CD4-positive, CD25-positive, alpha-beta regulatory T cell (primary cell): ENCODE data around the gene DNAH17. TPM values are rescaled to one million over a fixed set of nuclear protein-coding genes. Genes with fewer than 3 reads are reported as not detected.
A peak's percentile ranks its signal among the peaks of the same experiment; 100 is the strongest.

Source experiments
- ATAC-seq, 2 donors: fragments of 150-1000 bp; cut with Tn5 transposase; one replicate each; pipeline ENCODE4 v1.10.0; 2021; ENCODE audit warnings: low read depth in 2 of 2, moderate number of reproducible peaks in 2 of 2, moderate library complexity in 1 of 2
- DNase-seq, 3 donors: peaks; one replicate each; pipeline versions ENCODE4 v3.0.0 to v3.0.0-alpha.2; 2012 to 2022; ENCODE audit warnings: mixed read lengths in 1 of 3
- H3K27ac ChIP-seq: one replicate; pipeline ENCODE4 v1.7.0; 2013; ENCODE audit warnings: mild to moderate bottlenecking, low read length; ENCODE audit not compliant: insufficient read depth, poor library complexity, severe bottlenecking
- H3K27me3 ChIP-seq: one replicate; pipeline ENCODE4 v1.7.0; 2013; ENCODE audit warnings: low read length; ENCODE audit not compliant: control insufficient read depth, insufficient read depth
- H3K36me3 ChIP-seq: one replicate; pipeline ENCODE4 v1.7.0; 2013; ENCODE audit warnings: mild to moderate bottlenecking, low read length, moderate library complexity; ENCODE audit not compliant: control insufficient read depth, insufficient read depth
- H3K4me1 ChIP-seq: 2 replicates; pipeline ENCODE4 v1.7.0; 2013; ENCODE audit warnings: mild to moderate bottlenecking, low read length; ENCODE audit not compliant: insufficient read depth, control insufficient read depth, poor library complexity, severe bottlenecking
- H3K4me3 ChIP-seq: one replicate; pipeline ENCODE4 v1.7.0; 2013; ENCODE audit warnings: low read depth, mild to moderate bottlenecking, low read length, moderate library complexity
- H3K9me3 ChIP-seq, 2 experiments: 1 replicate in 1 of 2; 2 replicates in 1 of 2; pipeline ENCODE4 v1.7.0; 2013; ENCODE audit warnings: low read length in 2 of 2, mild to moderate bottlenecking in 1 of 2, moderate library complexity in 1 of 2; ENCODE audit not compliant: control insufficient read depth in 2 of 2
- H3K27ac Mint-ChIP-seq, 3 donors: one replicate each; pipeline ENCODE4 v1.8.0; 2020 to 2022; ENCODE audit warnings: mild to moderate bottlenecking in 3 of 3, mixed read lengths in 3 of 3, moderate library complexity in 2 of 3
- H3K27me3 Mint-ChIP-seq: one replicate; pipeline ENCODE4 v1.8.0; 2022; ENCODE audit warnings: mild to moderate bottlenecking, mixed read lengths
- H3K36me3 Mint-ChIP-seq: one replicate; pipeline ENCODE4 v1.8.0; 2020; ENCODE audit warnings: mixed read lengths
- H3K4me1 Mint-ChIP-seq, 4 donors: one replicate each; pipeline ENCODE4 v1.8.0; 2020 to 2022; ENCODE audit warnings: mixed read lengths in 4 of 4, mild to moderate bottlenecking in 1 of 4
- H3K4me3 Mint-ChIP-seq, 4 donors: one replicate each; pipeline ENCODE4 v1.8.0; 2020 to 2022; ENCODE audit warnings: mild to moderate bottlenecking in 4 of 4, mixed read lengths in 4 of 4, moderate library complexity in 3 of 4
- H3K9me3 Mint-ChIP-seq, 7 donors: one replicate each; pipeline ENCODE4 v1.8.0; 2020 to 2022; ENCODE audit warnings: mixed read lengths in 7 of 7, mild to moderate bottlenecking in 3 of 7, moderate library complexity in 2 of 7
- polyA plus RNA-seq, 4 donors: library from polyadenylated mRNA; unstranded; fragments of 300-500 nt; fragmentation: Illumina TruSeq; gene quantifications; one replicate each; pipeline ENCODE4 v1.2.3, GENCODE V29; 2021
- total RNA-seq: library from RNA; stranded (reverse); gene quantifications from one replicate; pipeline ENCODE4 v1.2.3, GENCODE V29; 2022

DNAH17 gene
- total and polyA plus RNA-seq, 5 donors from 2014 or later: 0.24 to 3.4 (median 0.83) TPM; not detected in 1

DNA sequence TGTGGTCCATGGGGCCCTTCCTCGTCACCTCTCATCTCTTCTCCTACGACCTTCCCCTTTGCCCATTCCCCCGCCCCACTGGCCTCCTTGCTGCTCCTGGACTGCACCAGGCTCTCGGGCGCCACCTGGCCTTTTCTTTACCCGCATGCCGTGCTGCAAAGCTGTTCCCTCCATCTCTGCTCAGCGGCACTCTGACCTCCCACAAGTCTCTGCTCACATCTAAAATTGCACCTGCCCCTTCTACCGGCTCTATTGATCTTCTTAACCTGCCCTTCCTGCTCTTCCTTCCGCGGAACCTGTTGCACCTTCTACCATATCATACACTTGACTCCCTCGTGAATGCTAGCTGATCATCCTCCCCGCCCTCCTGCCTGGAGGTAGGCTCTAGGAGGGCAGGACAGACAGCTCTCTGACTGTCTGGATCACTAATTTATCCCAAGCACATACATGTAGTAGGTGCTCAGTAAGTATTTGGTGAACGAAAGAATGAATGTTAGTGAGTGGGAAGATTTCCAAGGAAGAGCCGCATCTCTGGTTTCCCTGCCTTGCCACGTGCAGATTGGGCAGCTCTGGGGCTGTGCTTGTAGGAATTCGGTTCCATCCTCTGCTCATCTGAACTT lies 17.3 kb downstream of the DNAH17 start:
- no peak overlapping the region for H3K27ac ChIP-seq
- Mint-ChIP-seq H3K4me3 (no peak overlapping the region), H3K36me3 (no peaks in the 10 kb centered on the region), H3K4me1 (no peaks in the 10 kb centered on the region), H3K27me3 (no peaks in the 10 kb centered on the region), H3K27ac (no peak overlapping the region), H3K9me3 (peaks cover 0 to 2% (median 0%) of the 10 kb centered on the region in 7 donors)
- no peaks in the 10 kb centered on the region for H3K4me1 ChIP-seq
- H3K27me3 ChIP-seq: no peaks in the 10 kb centered on the region
- H3K4me3 ChIP-seq: no peak overlapping the region
- no peaks in the 10 kb centered on the region for H3K36me3 ChIP-seq
- no peak for ATAC-seq
- peak in 1 of 3 donors; percentile 30 for DNase-seq
- no peaks in the 10 kb centered on the region for H3K9me3 ChIP-seq

DNA sequence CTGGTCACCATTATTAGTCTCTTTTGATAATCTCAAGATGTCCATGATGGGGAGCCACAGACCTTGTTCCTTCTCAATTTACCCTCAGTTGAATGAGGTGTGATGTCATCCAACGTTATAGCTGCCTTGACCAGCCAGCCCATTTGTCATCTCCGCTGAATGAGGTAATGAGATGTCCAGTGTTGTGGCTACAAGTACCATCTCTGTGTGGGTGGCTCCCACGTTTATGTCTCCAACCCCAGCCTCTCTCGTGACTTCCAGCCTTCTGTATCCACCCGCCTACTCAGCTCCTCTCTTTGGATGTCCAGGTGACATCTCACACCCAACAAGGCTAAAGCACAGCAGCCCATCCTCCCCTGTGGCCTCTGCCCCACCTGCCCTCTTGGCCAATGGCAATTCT lies 18.2 kb downstream of the DNAH17 start:
- no peak for ATAC-seq
- no peak overlapping the region for H3K27ac ChIP-seq
- H3K9me3 ChIP-seq: no peaks in the 10 kb centered on the region
- Mint-ChIP-seq H3K27ac (no peak overlapping the region), H3K4me1 (no peaks in the 10 kb centered on the region), H3K27me3 (no peaks in the 10 kb centered on the region), H3K9me3 (peaks cover 0 to 2% (median 0%) of the 10 kb centered on the region in 7 donors), H3K36me3 (no peaks in the 10 kb centered on the region), H3K4me3 (no peak overlapping the region)
- H3K27me3 ChIP-seq: no peaks in the 10 kb centered on the region
- H3K36me3 ChIP-seq: no peaks in the 10 kb centered on the region
- no peaks in the 10 kb centered on the region for H3K4me1 ChIP-seq
- no peak overlapping the region for H3K4me3 ChIP-seq
- DNase-seq: no peak

DNA sequence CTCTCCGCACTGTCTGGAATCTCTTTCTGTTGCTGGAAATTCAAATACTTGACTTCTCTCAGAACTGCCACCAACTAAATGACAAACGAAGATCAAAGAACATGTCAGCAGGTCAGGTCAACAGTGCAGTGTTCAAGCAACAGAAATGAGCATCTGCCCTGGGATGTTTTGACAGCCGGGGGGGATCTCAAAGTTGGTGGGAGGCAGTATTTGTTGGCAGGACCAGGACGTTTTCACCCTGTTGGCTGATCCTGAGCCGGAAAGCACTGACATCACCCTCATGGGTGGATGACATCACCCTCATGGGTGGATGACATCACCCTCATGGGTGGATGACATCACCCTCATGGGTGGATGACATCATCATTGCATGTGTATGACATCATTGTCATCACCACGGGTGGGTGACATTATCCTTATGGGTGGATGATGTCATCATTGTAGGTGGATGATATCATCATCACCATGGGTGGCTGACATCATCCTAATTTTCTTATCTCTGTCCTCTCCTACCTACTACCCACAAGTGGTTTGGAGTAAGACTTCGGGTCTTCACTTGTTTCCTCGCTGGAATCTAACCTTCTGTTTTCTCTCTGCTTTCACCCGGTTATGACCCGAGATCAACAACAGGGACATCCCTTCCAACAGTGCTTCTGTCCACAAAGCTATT lies 18.9 kb downstream of the DNAH17 start:
- no peaks in the 10 kb centered on the region for H3K36me3 Mint-ChIP-seq
- Histone ChIP-seq H3K4me3 (no peak overlapping the region), H3K27ac (no peak overlapping the region), H3K9me3 (no peaks in the 10 kb centered on the region), H3K4me1 (no peaks in the 10 kb centered on the region), H3K36me3 (no peaks in the 10 kb centered on the region), H3K27me3 (no peaks in the 10 kb centered on the region)
- H3K4me3 Mint-ChIP-seq: no peak overlapping the region
- H3K27ac Mint-ChIP-seq: no peak overlapping the region
- ATAC-seq: no peak
- peaks cover 0 to 2% (median 0%) of the 10 kb centered on the region in 7 donors for H3K9me3 Mint-ChIP-seq
- DNase-seq: no peak
- no peaks in the 10 kb centered on the region for H3K4me1 Mint-ChIP-seq
- no peaks in the 10 kb centered on the region for H3K27me3 Mint-ChIP-seq

DNA sequence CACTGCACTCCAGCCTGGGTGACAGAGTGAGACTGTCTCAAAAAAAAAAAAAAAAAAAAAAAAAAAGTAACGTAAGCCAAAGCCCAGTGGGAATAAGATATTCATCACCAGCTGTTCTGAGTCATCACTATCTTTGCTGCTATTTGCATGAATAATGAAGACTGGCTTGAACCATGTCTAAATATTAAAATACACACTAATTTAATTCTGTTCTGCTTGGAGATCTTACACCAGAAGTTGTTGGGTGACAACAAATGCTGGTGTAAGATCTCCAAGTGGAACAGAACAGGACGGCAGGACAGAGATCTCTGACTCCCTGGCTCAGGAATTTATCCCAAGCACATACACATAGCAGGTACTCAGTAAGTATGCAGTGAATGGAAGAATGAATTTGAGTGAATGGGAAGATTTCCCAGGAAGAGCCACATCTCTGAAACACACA lies 19.6 kb downstream of the DNAH17 start:
- H3K27me3 Mint-ChIP-seq: no peaks in the 10 kb centered on the region
- H3K36me3 Mint-ChIP-seq: no peaks in the 10 kb centered on the region
- Histone ChIP-seq H3K4me1 (no peaks in the 10 kb centered on the region), H3K4me3 (no peak overlapping the region), H3K36me3 (no peaks in the 10 kb centered on the region), H3K27ac (no peak overlapping the region), H3K27me3 (no peaks in the 10 kb centered on the region), H3K9me3 (no peaks in the 10 kb centered on the region)
- no peak overlapping the region for H3K4me3 Mint-ChIP-seq
- H3K9me3 Mint-ChIP-seq: peaks cover 0 to 2% (median 0%) of the 10 kb centered on the region in 7 donors
- no peaks in the 10 kb centered on the region for H3K4me1 Mint-ChIP-seq
- ATAC-seq: no peak
- H3K27ac Mint-ChIP-seq: no peak overlapping the region
- no peak for DNase-seq

DNA sequence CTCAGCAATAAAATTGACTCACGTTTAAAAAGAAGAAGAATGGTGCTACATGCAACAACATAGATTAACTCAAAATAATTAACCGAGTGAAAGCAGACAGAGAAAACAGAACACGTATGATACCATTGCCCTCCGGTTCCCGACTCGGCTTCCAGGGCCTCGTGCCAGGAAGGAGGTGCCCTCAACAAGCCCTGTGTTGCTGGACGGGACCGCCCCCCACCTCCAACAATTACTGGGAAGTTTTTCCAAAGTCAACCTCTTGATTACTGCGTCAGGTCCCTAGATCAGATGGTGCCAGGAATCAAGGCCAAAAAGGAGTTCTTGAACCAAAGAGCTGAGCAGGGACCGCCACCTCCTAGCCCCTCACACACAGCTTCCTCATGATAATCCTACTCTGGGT lies 20.4 kb downstream of the DNAH17 start:
- Histone ChIP-seq H3K36me3 (no peaks in the 10 kb centered on the region), H3K27ac (no peak overlapping the region), H3K4me1 (no peaks in the 10 kb centered on the region), H3K4me3 (no peak overlapping the region), H3K9me3 (no peaks in the 10 kb centered on the region), H3K27me3 (no peaks in the 10 kb centered on the region)
- no peaks in the 10 kb centered on the region for H3K27me3 Mint-ChIP-seq
- no peak overlapping the region for H3K4me3 Mint-ChIP-seq
- H3K4me1 Mint-ChIP-seq: no peaks in the 10 kb centered on the region
- peaks cover 0 to 2% (median 0%) of the 10 kb centered on the region in 7 donors for H3K9me3 Mint-ChIP-seq
- DNase-seq (no peak), ATAC-seq (no peak)
- no peak overlapping the region for H3K27ac Mint-ChIP-seq
- H3K36me3 Mint-ChIP-seq: no peaks in the 10 kb centered on the region

DNA sequence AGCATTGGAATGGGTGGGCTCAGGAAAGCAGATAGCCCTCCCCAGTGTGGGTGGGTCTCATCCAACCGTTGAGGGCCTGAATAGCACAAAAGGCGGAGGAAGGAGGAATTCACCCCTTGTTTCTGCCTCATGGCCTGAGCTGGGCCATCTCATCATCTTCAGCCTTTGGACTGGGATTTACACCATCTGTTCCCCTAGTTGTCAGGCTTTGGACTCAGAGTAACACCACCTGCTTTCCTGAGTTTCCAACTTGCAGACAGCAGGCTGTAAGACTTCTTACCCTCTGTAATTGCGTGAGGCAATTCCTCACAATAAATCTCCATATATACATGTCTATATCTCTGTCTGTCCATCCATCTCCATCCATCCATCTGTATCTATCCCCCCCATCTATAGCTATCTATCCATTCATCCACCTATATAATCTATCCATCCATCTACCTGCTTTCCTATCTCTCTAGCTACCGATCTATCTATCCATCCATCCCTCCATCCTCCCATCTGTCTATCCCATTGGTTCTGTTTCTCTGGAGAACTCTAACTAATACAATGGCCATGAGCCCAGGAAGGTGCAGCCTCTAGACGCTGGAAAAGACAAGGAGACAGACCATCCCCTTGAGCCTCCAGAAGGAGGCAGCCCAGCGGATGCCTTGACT lies 21.3 kb downstream of the DNAH17 start:
- Histone ChIP-seq H3K4me3 (no peak overlapping the region), H3K27me3 (no peaks in the 10 kb centered on the region), H3K36me3 (no peaks in the 10 kb centered on the region), H3K27ac (no peak overlapping the region), H3K4me1 (no peaks in the 10 kb centered on the region), H3K9me3 (no peaks in the 10 kb centered on the region)
- ATAC-seq (no peak), DNase-seq (no peak)
- Mint-ChIP-seq H3K9me3 (peaks cover 0 to 2% (median 0%) of the 10 kb centered on the region in 7 donors), H3K4me3 (no peak overlapping the region), H3K27me3 (no peaks in the 10 kb centered on the region), H3K27ac (peak overlapping the region in 1 of 3 donors; percentile 4), H3K36me3 (no peaks in the 10 kb centered on the region), H3K4me1 (no peaks in the 10 kb centered on the region)

DNA sequence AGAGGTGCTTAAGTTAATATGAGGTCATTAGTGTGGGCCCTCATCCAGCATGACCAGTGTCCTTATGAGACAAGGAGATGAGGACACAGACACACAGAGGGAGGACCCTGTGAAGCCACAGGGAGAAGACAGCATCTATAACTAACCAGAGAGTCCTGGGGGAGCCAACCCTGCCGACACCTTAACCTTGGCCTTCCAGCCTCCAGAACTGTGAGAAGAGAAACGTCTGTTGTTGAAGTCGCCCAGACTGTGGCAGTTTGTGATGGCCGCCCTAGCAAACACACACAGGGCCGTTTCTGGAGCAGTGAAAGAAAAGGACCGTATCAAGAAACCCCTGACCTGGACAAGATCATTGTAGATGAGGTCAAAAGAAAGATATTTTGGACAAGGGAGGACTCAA lies 26.7 kb downstream of the DNAH17 start:
- Histone ChIP-seq H3K27me3 (no peaks in the 10 kb centered on the region), H3K9me3 (no peaks in the 10 kb centered on the region), H3K4me1 (no peaks in the 10 kb centered on the region), H3K36me3 (no peaks in the 10 kb centered on the region), H3K27ac (no peak overlapping the region), H3K4me3 (no peak overlapping the region)
- no peak overlapping the region for H3K4me3 Mint-ChIP-seq
- H3K36me3 Mint-ChIP-seq: no peaks in the 10 kb centered on the region
- H3K27me3 Mint-ChIP-seq: no peaks in the 10 kb centered on the region
- H3K4me1 Mint-ChIP-seq: no peaks in the 10 kb centered on the region
- no peak for ATAC-seq
- no peak for DNase-seq
- H3K27ac Mint-ChIP-seq: no peak overlapping the region
- H3K9me3 Mint-ChIP-seq: peaks cover 0 to 2% (median 0%) of the 10 kb centered on the region in 7 donors
